HL-60 (cell line): ENCODE data around the gene CFAP157.

ENCODE experiments used
- DNase-seq, 2 experiments: peaks; one replicate each; pipeline ENCODE4 v3.0.0-alpha.2; 2010 to 2020; ENCODE audit warnings: low read depth in 1 of 2, low spot score in 1 of 2
- H3K27ac ChIP-seq: fragments of 250-450 bp; sonication (Bioruptor Pico); replicated peaks from 2 replicates; pipeline ENCODE4 v1.5.1; 2020; ENCODE audit warnings: mild to moderate bottlenecking, moderate library complexity
- H3K27me3 ChIP-seq: fragments of 250-450 bp; sonication (Bioruptor Pico); 2 replicates; pipeline ENCODE4 v1.5.1; 2021; ENCODE audit warnings: mild to moderate bottlenecking, moderate library complexity; ENCODE audit not compliant: insufficient read depth, poor library complexity, severe bottlenecking
- H3K4me3 ChIP-seq: replicated peaks from 2 replicates; pipeline ENCODE4 v1.5.1; 2011; ENCODE audit warnings: mild to moderate bottlenecking, control low read depth, low read length; ENCODE audit not compliant: insufficient read depth
- CTCF ChIP-seq: IDR thresholded peaks from one replicate; pipeline ENCODE4 v1.5.1; 2011; ENCODE audit warnings: low read length, control low read depth, inconsistent platforms; ENCODE audit not compliant: insufficient read depth
- GABPA ChIP-seq: IDR thresholded peaks from 2 replicates; pipeline ENCODE4 v1.6.1; 2012; ENCODE audit warnings: low read depth
- POLR2AphosphoS5 ChIP-seq: IDR thresholded peaks from 2 replicates; pipeline ENCODE4 v1.6.1; 2012; ENCODE audit warnings: low read depth
- REST ChIP-seq: IDR thresholded peaks from 2 replicates; pipeline ENCODE4 v1.6.1; 2012; ENCODE audit warnings: low read depth; ENCODE audit not compliant: insufficient replicate concordance
- SPI1 ChIP-seq: IDR thresholded peaks from 2 replicates; pipeline ENCODE4 v1.6.1; 2012; ENCODE audit warnings: low read depth, mild to moderate bottlenecking, borderline replicate concordance

CFAP157 gene

DNA sequence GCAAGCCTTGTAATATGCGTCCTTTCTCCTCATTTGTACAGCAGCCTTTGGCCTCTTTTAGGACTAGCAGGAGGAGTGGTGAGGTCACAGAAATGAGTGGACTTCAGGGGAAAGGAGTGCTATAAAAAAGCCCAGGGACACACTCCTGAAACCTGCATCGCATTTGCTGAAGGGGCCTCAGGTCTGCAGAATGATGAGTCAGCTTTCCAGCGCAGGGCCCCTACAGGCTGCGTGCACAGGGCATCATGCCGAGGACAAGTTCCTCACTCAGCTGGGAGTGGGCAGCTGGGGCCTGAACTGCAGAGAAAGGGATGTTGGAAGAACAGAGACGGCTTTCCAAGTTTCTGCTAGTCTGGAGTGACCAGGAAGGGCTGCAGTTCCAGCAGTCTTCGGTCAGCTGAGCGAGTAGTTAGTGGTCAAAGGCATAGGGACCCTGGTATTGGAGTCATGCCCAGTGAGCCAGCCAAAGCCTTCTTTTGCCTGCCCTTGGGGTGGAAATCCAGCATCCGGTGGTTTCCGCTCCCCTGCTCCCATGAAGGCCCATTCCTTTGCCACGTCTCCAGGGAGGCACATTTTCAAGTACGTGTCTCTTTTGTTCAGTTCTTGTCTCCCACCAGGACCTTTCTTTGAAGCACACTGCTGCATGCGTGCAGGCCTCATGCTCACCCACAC, 17.3 kb upstream of the CFAP157 start:
- Histone ChIP-seq H3K27ac (no peak overlapping the region), H3K27me3 (no peaks in the 10 kb centered on the region), H3K4me3 (no peak overlapping the region)
- no peak for TF ChIP-seq GABPA
- no peak for TF ChIP-seq REST
- no peak for TF ChIP-seq POLR2AphosphoS5
- no peak for TF ChIP-seq SPI1
- TF ChIP-seq CTCF: no peak
- no peak for DNase-seq

DNA sequence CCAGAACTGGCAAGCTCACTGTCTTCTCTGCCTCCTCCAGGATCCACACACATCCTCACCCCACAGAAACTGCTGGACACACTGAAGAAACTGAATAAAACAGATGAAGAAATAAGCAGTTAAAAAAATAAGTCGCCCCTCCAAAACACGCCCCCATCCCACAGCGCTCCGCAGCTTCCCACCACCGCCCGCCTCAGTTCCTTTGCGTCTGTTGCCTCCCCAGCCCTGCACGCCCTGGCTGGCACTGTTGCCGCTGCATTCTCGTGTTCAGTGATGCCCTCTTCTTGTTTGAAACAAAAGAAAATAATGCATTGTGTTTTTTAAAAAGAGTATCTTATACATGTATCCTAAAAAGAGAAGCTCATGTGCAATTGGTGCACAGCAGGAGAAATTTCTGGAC, 16.1 kb upstream of the CFAP157 start:
- H3K27ac ChIP-seq: no peak overlapping the region
- TF ChIP-seq POLR2AphosphoS5 (no peak), REST (no peak), GABPA (no peak)
- H3K4me3 ChIP-seq: no peak overlapping the region
- no peak for DNase-seq
- no peaks in the 10 kb centered on the region for H3K27me3 ChIP-seq

DNA sequence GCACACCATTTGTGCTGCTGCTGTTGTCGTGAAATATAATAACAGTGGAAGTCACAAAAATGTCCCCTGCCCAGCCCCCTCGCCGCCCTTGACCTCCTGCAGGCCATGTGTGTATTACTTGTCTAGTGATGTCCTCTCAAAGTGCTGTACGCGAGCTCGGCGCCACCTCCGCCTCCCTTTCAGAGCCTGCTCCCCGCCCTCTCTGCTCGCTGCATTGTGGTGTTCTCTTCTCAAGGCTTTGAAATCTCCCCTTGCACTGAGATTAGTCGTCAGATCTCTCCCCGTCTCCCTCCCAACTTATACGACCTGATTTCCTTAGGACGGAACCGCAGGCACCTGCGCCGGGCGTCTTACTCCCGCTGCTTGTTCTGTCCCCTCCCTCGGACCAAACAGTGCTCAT, 14.7 kb upstream of the CFAP157 start:
- DNase-seq: no peak
- Histone ChIP-seq H3K27ac (no peak overlapping the region), H3K27me3 (no peaks in the 10 kb centered on the region), H3K4me3 (no peak overlapping the region)
- TF ChIP-seq REST (no peak), GABPA (no peak), POLR2AphosphoS5 (no peak), SPI1 (no peak), CTCF (no peak)
